ENCODE measurements around the gene TBC1D9B. TPM values are rescaled to one million over a fixed set of nuclear protein-coding genes. Genes with fewer than 3 reads are reported as not detected.

TBC1D9B gene
- total and polyA plus RNA-seq, 9 of the 15 experiments (the other 6 are each of a cell fraction or from before 2014, with no cell fraction given): 2.9 to 59.1 (median 33.5) TPM

DNA sequence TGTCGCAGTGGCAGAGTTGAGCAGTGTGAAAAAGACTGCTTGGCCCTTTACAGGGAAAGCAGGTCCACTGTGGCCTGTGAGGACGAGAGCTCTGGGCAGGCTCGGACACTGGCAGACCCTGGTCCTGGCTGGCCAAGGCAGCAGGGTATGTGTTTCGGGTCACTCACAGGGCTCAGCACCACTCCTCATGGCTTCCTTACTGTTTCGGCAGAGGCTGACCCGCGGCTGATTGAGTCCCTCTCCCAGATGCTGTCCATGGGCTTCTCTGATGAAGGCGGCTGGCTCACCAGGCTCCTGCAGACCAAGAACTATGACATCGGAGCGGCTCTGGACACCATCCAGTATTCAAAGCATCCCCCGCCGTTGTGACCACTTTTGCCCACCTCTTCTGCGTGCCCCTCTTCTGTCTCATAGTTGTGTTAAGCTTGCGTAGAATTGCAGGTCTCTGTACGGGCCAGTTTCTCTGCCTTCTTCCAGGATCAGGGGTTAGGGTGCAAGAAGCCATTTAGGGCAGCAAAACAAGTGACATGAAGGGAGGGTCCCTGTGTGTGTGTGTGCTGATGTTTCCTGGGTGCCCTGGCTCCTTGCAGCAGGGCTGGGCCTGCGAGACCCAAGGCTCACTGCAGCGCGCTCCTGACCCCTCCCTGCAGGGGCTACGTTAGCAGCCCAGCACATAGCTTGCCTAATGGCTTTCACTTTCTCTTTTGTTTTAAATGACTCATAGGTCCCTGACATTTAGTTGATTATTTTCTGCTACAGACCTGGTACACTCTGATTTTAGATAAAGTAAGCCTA is 71.3 kb downstream of the TBC1D9B start:
- Histone ChIP-seq H4K20me1 (replicated peaks; ENCODE audit: control insufficient read depth, insufficient read depth, low read length) (peaks cover 4% of the 10 kb centered on the region; the same call in 1 of the 2 replicates), H3K36me3 (ENCODE audit: control insufficient read depth, insufficient read depth, low read length) (peaks cover 75% of the 10 kb centered on the region), H3K9ac (ENCODE audit: insufficient read depth in 1 of 2, low read depth in 2 of 2, low read length in 2 of 2) (0 out of 4 replicates have a peak overlapping the region, but pooled peaks of 1 of the 2 experiments have one; percentile 28), H3K27me3 (ENCODE audit: control insufficient read depth in 2 of 2, insufficient read depth in 2 of 2, low read length in 2 of 2) (no peaks in the 10 kb centered on the region), H3K9me3 (replicated peaks; ENCODE audit: control insufficient read depth, insufficient read depth, low read depth, low read length) (no peaks in the 10 kb centered on the region), H3K27ac (ENCODE audit: extremely low read depth, low read depth, low read length) (no peak overlapping the region; the same call in 2 of the 3 replicates), H3K4me1 (replicated peaks in 1 of 2; ENCODE audit: control insufficient read depth in 2 of 2, insufficient read depth in 2 of 2, low read length in 2 of 2) (peaks cover 0 to 19% of the 10 kb centered on the region in 2 experiments; a peak in 3 of 5 replicates), H3K79me2 (ENCODE audit: control insufficient read depth, insufficient read depth, low read length) (no peaks in the 10 kb centered on the region; the same call in 2 of the 3 replicates), H3K4me3 (no peak overlapping the region), H2AFZ (ENCODE audit: low read depth, low read length) (no peak overlapping the region), H3K4me2 (ENCODE audit: insufficient read depth, low read length) (no peak overlapping the region), H3K9me1 (ENCODE audit: control insufficient read depth, insufficient read depth, low read length) (no peaks in the 10 kb centered on the region)
- DNase-seq (ENCODE audit: extremely low read depth in 1 of 4, low spot score in 3 of 4) (peak in 2 of 4 experiments; percentile 26 to 35), ATAC-seq (peak; percentile 65), FAIRE-seq (peak; percentile 19)
- TSS peak; percentile 35 for BruUV-seq (replicated peaks)
- CTCF ChIA-PET (ENCODE audit: low intra/inter-chr PET ratio): interaction anchor here (0.9 kb wide), 1 partner anchor 73 kb away, joined by 3 read pairs; no protein-coding TSS in a partner anchor
- WGBS (ENCODE audit: insufficient coverage, low coverage, missing lambda C conversion rate): 87% methylated on average over 19 of the region's 19 CpGs
- in situ Hi-C loops (cut with MboI) (no loop called here), intact Hi-C loops (cut with micrococcal nuclease) (no loop called here)
- POLR2A ChIA-PET: interaction anchor here (0.6 to 2.9 kb wide), 7 partner anchors 10 to 993 kb away, joined by 3 to 17 read pairs (median 5); partner anchors contain the start of gene SQSTM1
- TF ChIP-seq ZFPM2 (CRISPR knock-in tag; IDR thresholded peaks at IDR 0.05): no peak
- TF ChIP-seq ZFX (CRISPR knock-in tag; IDR thresholded peaks at IDR 0.05): 0 out of 2 replicates have a peak, but pooled peaks have one; percentile 25
- TF ChIP-seq SMARCC2 (IDR thresholded peaks at IDR 0.05; ENCODE audit: low read depth): no peak
- peak; percentile 33 for TF ChIP-seq HMGN3 (IDR thresholded peaks at IDR 0.05; ENCODE audit: borderline replicate concordance, extremely low read depth, insufficient read length, low read depth, low read length)
- TF ChIP-seq POLR2H (tag; IDR thresholded peaks at IDR 0.05; ENCODE audit: low read depth): peak; percentile 48; the same call in 1 of the 2 replicates
- TF ChIP-seq ZNF12 (CRISPR knock-in tag; IDR thresholded peaks at IDR 0.05): no peak
- TF ChIP-seq FOSL1 (tag; conservative IDR thresholded peaks at IDR 0.05): peak; percentile 89
- TF ChIP-seq, protein P1, sequence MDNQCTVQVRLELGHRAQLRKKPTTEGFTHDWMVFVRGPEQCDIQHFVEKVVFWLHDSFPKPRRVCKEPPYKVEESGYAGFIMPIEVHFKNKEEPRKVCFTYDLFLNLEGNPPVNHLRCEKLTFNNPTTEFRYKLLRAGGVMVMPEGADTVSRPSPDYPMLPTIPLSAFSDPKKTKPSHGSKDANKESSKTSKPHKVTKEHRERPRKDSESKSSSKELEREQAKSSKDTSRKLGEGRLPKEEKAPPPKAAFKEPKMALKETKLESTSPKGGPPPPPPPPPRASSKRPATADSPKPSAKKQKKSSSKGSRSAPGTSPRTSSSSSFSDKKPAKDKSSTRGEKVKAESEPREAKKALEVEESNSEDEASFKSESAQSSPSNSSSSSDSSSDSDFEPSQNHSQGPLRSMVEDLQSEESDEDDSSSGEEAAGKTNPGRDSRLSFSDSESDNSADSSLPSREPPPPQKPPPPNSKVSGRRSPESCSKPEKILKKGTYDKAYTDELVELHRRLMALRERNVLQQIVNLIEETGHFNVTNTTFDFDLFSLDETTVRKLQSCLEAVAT (IDR thresholded peaks at IDR 0.05): peak in 1 of 2 experiments; percentile 78; a peak in 1 of 4 replicates
- peak; percentile 65 for TF ChIP-seq SOX6 (IDR thresholded peaks at IDR 0.05)
- TF ChIP-seq, protein P2, sequence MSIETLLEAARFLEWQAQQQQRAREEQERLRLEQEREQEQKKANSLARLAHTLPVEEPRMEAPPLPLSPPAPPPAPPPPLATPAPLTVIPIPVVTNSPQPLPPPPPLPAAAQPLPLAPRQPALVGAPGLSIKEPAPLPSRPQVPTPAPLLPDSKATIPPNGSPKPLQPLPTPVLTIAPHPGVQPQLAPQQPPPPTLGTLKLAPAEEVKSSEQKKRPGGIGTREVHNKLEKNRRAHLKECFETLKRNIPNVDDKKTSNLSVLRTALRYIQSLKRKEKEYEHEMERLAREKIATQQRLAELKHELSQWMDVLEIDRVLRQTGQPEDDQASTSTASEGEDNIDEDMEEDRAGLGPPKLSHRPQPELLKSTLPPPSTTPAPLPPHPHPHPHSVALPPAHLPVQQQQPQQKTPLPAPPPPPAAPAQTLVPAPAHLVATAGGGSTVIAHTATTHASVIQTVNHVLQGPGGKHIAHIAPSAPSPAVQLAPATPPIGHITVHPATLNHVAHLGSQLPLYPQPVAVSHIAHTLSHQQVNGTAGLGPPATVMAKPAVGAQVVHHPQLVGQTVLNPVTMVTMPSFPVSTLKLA (conservative IDR thresholded peaks at IDR 0.05): 0 out of 4 replicates have a peak, but pooled peaks of 1 of the 2 experiments have one; percentile 35
- no peak for TF ChIP-seq FOS (IDR thresholded peaks at IDR 0.05; ENCODE audit: extremely low read depth, insufficient read length)
- TF ChIP-seq, protein P3, sequence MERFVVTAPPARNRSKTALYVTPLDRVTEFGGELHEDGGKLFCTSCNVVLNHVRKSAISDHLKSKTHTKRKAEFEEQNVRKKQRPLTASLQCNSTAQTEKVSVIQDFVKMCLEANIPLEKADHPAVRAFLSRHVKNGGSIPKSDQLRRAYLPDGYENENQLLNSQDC (CRISPR knock-in tag; IDR thresholded peaks at IDR 0.05): 0 out of 2 replicates have a peak, but pooled peaks have one; percentile 6
- no peak for TF ChIP-seq NRF1 (conservative IDR thresholded peaks at IDR 0.05 in 1 of 2, IDR thresholded peaks at IDR 0.05 in 1 of 2)
- TF ChIP-seq SMARCB1 (IDR thresholded peaks at IDR 0.05; ENCODE audit: insufficient read length, low read depth): no peak
- no peak for TF ChIP-seq ETS2 (tag; IDR thresholded peaks at IDR 0.05; ENCODE audit: borderline replicate concordance, poor library complexity, severe bottlenecking)
- TF ChIP-seq NCOA1 (IDR thresholded peaks at IDR 0.05; ENCODE audit: low read depth): peak; percentile 27; the same call in 1 of the 2 replicates
- no peak for TF ChIP-seq SMARCE1 (IDR thresholded peaks at IDR 0.05)
- no peak for TF ChIP-seq ZBTB17 (CRISPR knock-in tag; IDR thresholded peaks at IDR 0.05)

Measured in K562 (cell line).